GM19099 (cell line): Measurements from ENCODE around the gene GREB1.

Source experiments
- POLR2A ChIP-seq: IDR thresholded peaks from 3 replicates; pipeline ENCODE4 v1.6.1; 2011; ENCODE audit warnings: low read depth; ENCODE audit not compliant: insufficient read length; ENCODE audit errors: extremely low read depth

The GREB1 gene

DNA sequence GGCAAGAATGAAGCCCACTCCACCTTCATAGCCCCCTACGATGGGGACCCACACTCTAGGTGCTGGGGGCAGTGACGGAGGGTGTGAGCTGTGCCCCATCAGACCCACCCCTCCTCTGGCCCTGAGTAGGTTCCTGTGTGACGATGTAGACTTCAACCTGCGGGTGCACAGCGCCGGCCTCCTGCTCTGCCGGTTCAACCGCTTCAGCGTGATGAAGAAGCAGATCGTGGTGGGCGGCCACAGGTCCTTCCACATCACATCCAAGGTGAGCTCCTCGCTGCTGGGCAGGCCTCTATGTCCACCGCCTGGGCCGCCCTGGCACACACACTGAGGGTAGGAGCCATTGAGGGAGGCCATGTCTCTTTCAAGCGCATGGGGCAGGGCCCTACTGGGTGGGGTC is 101.3 kb downstream of the GREB1 start:
- TF ChIP-seq POLR2A: no peak

- TF ChIP-seq POLR2A: no peak
These were observed 102.9 kb downstream of the GREB1 start for GRCh38 chr2:11636593-11637295.

- no peak for TF ChIP-seq POLR2A
These were observed 103.7 kb downstream of the GREB1 start for GRCh38 chr2:11637546-11637945.

DNA sequence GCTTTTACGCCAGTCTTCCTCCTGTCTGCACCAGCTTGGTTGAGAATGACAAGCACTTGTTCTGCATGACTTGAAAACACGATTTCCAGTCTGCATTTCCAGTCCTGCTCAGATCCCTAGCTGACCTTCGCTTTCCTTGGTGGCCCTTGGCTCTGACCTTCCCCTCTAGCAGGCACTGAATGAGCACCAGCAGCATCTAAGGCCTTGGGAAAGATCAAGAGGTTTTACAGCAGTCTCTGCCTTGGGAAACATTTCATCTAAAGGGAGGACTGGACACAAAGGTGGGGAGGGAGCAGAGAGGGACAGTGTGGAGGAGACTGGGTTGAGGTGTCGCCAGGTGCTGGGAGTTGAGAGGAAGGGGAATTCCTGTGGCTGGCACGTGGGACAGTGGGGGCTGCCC is 105.7 kb downstream of the GREB1 start:
- no peak for TF ChIP-seq POLR2A

DNA sequence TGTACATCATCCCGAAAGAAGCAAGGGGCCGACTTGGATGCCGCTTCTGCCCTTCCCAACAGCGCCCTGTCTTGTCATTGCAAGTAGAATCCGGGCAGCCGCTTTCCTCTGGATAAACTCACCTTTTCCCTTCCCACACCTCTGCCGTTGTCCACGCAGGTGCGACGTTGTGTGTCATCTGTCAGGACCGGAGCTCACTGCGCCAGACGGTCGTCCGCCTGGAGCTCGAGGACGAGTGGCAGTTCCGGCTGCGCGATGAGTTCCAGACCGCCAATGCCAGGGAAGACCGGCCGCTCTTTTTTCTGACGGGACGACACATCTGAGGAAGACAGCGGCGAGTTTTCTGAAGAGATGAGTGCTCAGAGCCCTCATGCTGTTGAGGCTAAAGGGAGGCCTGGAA is 106.3 kb downstream of the GREB1 start:
- no peak for TF ChIP-seq POLR2A

- no peak for TF ChIP-seq POLR2A
These were observed 109.1 kb downstream of the GREB1 start for GRCh38 chr2:11642972-11643371.

DNA sequence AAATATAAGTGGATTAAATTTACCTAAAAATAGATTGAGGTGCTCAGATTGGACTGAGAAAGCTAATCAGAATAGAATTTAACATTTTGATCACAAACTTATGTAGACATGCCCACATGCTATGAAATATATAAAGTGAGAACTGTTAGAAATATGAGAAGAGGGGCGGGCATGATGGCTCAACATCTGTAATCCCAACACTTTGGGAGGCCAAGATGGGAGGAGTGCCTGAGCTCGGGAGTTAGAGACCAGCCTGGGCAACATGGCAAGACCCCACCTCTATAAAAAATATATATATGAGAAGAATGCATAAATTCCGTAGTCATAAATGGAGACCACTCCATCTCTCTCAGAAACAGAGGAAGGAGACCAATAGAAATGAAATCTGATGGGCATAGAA is 110.4 kb downstream of the GREB1 start:
- TF ChIP-seq POLR2A: no peak

DNA sequence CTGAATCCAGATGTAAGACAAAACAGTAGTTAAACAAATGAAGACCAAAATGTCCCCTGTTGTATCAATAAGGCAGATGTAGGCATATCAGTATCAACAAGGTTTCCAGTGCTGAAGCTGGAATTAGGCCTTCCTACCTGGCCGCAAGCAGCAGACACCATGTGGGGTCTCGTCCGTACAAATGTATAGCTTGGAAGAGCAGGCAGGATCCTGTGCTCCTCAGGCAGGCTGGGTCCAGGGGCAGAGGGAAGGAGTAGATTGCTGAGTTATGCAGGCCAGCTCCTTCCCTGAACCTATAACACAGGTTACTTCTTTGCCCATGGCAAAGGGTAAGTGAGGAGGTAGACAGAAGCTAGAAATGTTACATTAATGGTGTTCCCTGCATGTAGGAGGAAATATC is 112.7 kb downstream of the GREB1 start:
- TF ChIP-seq POLR2A: no peak

DNA sequence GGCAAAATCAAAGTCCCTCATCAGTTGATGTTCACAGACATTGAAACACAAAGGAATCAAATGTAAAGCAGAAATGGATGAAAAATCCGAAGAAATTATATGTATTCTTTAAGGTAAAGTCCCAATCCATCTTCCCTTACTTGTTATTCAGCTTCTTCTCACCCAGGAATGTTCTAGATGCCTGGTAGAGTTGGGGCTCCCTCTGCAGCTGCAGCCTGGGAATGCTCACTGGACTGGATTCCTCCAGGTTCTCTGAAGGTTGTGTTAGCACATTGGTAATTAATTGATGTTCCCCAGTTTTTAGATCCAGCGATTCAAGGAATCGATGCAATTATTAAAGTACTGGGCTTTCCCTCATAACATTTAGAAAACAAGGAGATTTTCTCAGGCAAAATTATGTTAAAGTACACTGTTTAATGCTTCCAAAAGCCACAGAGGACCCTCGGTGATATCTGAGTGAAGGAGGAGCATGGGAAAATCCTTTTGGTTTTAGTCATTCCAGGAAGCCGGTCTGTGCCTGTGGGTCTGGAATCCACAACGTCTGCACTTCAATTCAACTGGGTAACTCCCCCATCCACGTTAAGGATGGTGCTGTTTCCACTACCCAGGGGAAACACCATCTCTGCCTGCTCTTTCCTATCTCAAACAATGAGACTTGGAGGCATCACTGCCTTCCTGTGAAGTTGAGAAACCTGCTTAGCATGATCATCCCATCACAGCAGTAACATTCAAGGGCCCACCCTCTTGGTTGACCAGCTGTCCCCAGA is 114.2 kb downstream of the GREB1 start:
- TF ChIP-seq POLR2A: no peak

DNA sequence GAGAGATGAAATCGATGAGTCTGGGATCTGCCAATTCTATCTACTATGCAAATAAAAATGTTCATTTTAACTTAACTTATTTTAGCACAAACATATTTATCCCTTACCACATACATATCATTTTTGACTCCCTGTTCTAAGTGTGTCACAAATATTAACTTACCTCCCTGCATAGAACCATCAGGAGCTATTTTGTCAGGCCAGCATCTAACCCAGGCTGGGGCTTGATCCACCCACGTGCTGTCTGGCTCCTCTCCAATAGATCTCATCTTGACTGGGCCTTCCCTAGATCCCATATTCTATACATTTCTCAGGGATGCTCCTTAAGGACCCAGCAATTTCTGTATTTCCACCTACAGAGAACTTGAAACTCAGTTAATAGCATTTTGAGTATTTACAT is 115.2 kb downstream of the GREB1 start:
- TF ChIP-seq POLR2A: no peak

GRCh38 chr2:11651856-11652548 is 118.2 kb downstream of the GREB1 start:
- no peak for TF ChIP-seq POLR2A

- TF ChIP-seq POLR2A: no peak
These were observed 118.7 kb downstream of the GREB1 start for GRCh38 chr2:11652553-11652952.

DNA sequence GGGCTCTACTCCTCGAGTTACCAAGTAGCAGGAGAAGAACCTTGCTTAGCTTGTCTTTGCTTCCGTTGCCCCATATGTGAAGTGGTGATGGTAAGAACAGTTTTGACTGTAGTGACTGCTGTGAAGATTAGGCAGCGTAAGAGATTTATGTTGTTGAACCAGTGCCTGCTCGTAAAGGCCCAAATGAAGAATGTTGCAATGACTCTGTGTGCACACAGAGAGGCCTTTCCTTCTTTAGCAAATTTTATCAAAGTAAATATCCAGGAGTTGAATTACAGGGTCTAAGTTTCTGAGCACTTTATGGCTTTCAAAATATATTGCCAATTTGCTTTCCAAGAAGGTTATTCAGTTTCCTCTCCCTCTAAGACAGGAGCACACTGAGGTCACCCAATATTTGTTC is 121.7 kb downstream of the GREB1 start:
- TF ChIP-seq POLR2A: no peak

- no peak for TF ChIP-seq POLR2A
These were observed 122.4 kb downstream of the GREB1 start for GRCh38 chr2:11656252-11656651.

DNA sequence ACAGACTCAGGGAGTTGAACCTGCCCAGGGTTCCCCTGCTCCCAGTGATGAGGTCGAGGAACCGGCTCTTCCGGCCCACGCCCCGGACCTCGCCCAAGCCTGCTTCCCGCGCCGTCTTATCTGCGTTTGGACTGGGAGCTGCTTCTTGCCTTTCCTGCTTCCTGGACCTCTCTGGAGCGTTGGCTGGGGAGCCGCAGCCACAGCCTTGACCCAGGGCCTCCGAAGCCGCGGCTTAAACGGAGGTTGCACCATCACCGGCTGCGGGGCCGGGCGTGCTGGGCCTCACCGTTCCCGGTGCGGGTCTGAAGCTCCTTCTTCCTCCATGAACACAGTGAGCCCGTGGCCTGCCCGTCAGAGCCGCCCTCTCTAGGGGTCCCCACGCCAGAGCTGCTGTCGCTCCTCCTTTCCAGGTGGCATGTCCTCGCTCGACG is 122.8 kb downstream of the GREB1 start:
- no peak for TF ChIP-seq POLR2A

- no peak for TF ChIP-seq POLR2A
These were observed 123.3 kb downstream of the GREB1 start for GRCh38 chr2:11657195-11657594.
